Subcutaneous adipose tissue (tissue), 4 donors: ENCODE results near the gene SHISA7. TPM values are rescaled to one million over a fixed set of nuclear protein-coding genes. Genes with fewer than 3 reads are reported as not detected.

Source experiments
- total RNA-seq, 4 donors: library from RNA; depleted of rRNA; stranded (reverse); fragments of >200 nt; gene quantifications; one replicate each; pipeline ENCODE4 v1.1.0, GENCODE V29; 2016
- TF ChIP-seq, protein P1 (sequence below): fragments of 450-650 bp; IDR thresholded peaks from one replicate; pipeline ENCODE4 v1.5.1; 2016; ENCODE audit warnings: low read depth, mild to moderate bottlenecking, control low read depth, antibody characterized with exemption, moderate library complexity

SHISA7 gene
- total RNA-seq, 4 donors from 2014 or later = 0.16 TPM; not detected in 3

DNA sequence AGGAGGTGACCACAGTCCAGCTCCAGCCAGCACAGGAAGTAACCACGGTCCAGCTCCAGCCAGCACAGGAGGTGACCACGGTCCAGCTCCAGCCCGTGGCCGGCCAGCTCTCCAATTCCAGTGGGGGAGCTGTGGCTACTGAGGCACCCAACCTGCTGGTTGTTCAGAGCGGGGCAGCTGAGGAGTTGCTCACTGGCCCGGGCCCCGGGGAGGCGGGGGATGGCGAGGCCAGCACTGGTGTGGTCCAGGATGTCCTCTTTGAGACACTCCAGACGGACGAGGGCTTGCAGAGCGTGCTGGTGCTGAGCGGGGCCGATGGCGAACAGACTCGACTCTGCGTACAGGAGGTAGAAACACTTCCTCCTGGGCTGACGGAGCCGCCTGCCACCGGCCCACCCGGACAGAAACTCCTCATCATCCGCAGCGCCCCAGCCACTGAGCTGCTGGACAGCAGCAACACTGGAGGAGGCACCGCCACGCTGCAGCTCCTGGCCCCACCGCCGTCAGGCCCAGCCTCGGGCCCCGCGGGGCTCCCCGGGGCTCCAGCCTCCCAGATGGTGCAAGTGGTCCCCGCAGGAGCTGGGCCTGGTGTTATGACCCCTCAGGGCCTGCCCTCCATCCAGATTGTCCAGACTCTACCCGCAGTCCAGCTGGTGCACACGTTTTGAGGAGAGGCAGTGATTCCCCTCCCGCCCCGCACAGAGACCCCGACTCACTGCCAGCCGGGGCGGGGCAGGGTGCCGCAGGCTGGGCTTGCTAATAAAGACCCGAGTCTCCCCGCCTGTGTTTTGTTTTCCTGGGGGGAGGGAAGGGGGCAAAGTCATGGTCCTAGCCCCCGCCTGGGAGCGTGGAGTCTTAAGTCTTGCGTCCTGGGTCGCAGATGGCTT is 40.8 kb upstream of the SHISA7 start:
- TF ChIP-seq, protein P1, sequence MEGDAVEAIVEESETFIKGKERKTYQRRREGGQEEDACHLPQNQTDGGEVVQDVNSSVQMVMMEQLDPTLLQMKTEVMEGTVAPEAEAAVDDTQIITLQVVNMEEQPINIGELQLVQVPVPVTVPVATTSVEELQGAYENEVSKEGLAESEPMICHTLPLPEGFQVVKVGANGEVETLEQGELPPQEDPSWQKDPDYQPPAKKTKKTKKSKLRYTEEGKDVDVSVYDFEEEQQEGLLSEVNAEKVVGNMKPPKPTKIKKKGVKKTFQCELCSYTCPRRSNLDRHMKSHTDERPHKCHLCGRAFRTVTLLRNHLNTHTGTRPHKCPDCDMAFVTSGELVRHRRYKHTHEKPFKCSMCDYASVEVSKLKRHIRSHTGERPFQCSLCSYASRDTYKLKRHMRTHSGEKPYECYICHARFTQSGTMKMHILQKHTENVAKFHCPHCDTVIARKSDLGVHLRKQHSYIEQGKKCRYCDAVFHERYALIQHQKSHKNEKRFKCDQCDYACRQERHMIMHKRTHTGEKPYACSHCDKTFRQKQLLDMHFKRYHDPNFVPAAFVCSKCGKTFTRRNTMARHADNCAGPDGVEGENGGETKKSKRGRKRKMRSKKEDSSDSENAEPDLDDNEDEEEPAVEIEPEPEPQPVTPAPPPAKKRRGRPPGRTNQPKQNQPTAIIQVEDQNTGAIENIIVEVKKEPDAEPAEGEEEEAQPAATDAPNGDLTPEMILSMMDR = no peak

DNA sequence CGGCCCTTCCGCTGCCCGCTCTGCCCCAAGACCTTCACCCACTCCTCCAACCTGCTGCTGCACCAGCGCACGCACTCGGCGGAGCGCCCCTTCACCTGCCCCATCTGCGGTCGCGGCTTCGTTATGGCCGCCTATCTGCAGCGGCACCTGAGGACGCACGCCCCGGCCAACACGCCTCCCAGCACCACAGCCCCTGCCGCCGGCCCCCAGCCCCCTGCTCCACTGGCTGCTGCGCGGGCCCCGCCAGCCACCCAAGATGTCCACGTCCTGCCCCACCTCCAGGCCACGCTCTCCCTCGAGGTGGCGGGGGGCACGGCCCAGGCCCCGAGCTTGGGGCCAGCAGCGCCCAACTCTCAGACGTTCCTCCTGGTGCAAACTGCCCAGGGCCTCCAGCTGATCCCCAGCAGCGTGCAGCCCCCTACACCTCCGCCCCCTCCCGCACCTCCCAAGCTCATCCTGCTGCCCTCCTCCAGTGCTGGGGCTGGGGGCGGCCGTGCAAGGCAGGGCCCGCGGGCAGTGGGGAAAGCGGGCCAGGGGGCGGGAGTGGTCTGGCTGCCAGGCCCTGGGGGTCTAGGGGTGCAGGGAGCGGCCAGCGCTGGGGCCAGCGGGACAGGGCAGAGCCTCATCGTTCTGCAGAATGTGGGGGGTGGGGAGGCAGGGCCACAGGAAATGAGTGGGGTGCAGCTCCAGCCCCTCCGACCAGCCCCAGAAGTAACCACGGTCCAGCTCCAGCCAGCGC is 40.0 kb upstream of the SHISA7 start:
- TF ChIP-seq, protein P1 = no peak

DNA sequence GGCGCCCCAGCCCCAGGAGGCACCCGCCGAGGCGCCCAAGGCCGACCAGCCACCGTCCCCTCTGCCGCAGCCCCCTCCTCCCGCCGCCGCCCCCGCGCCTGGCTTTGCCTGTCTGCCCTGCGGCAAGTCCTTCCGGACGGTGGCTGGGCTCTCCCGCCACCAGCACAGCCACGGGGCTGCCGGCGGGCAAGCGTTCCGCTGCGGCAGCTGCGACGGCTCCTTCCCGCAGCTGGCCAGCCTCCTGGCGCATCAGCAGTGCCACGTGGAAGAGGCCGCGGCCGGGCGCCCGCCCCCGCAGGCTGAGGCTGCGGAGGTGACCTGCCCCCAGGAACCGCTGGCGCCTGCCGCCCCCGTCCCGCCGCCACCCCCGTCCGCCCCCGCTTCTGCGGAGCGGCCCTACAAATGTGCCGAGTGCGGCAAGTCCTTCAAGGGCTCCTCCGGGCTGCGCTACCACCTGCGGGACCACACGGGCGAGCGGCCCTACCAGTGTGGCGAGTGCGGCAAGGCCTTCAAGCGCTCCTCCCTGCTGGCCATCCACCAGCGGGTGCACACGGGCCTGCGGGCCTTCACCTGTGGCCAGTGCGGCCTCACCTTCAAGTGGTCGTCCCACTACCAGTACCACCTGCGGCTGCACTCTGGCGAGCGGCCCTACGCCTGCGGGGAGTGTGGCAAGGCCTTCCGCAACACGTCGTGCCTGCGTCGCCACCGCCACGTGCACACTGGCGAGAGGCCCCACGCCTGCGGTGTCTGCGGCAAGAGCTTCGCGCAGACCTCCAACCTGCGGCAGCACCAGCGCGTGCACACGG is 39.3 kb upstream of the SHISA7 start:
- TF ChIP-seq, protein P1 = no peak

DNA sequence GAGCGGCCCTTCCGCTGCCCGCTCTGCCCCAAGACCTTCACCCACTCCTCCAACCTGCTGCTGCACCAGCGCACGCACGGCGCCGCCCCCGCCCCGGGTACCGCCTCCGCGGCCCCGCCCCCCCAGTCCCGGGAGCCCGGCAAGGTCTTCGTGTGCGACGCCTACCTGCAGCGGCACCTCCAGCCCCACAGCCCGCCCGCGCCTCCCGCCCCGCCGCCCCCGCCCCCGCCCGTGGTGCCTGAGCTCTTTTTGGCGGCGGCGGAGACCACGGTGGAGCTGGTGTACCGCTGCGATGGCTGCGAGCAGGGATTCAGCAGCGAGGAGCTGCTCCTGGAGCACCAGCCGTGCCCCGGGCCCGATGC is 38.7 kb upstream of the SHISA7 start:
- TF ChIP-seq, protein P1 = no peak

DNA sequence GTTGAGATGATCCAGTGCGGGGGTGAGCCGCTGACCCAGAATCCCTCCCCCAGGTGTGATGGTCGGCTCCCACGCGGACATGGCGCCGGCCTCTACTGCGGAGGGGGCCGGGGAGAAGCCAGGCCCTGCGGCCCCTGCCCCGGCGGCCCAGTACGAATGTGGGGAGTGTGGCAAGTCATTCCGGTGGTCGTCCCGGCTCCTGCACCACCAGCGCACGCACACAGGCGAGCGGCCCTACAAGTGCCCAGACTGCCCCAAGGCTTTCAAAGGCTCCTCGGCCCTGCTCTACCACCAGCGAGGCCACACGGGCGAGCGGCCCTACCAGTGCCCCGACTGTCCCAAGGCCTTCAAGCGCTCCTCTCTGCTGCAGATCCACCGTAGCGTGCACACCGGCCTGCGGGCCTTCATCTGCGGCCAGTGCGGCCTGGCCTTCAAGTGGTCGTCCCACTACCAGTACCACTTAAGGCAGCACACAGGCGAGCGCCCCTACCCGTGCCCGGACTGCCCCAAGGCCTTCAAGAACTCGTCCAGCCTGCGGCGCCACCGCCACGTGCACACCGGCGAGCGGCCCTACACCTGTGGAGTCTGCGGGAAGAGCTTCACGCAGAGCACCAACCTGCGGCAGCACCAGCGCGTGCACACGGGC is 38.2 kb upstream of the SHISA7 start:
- TF ChIP-seq, protein P1 = no peak

DNA sequence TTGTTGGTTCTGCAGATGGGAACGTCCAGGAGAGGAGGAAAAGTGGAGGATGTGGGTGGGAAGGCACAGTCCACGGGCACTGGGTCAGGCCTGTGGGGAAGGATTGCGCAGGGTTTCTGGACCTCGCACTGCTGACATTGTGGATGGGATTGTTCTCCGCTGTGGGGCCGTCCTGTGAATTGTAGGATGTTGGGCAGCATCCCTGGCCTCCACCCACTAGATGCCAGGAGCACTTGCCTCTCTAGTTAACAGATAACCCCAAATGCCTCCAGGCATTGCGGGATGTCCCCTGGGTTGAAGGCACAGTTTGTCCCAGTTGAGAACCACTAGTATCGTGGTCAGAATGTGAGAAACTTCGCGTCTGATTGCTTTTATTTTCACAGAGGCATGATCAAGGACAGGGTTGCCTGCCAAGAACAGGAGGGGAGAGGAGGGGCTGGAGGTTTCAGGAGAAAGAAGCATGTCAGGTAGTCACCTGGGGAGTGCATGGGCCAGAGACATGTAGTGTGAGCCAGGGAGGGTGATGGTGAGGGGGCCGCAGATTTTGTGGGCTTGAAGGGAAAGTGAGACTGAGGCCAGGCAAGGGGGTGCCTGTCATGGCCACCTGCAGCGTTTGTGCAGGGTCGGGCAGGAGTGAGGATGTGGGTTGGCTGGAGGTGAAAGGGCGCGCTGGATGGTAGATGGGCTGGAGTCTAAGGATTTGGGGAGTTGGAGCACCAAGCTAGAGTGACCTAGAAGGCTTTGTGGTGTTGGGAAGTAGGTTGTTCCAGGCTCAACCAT is 36.5 kb upstream of the SHISA7 start:
- TF ChIP-seq, protein P1 = no peak
